Nephron progenitor cell (in vitro differentiated cells): Measurements from ENCODE around the gene RABL3.
"Not testable (repeated sequence)": the region's sequence is repeated elsewhere in the genome, so short reads cannot be mapped to it uniquely, and the experiment has no call there.

Source experiments
- DNase-seq: peaks from one replicate; pipeline ENCODE4 v3.0.0; 2021
- H3K27ac Mint-ChIP-seq: 2 replicates; pipeline ENCODE4 v1.8.0; 2021; ENCODE audit warnings: mild to moderate bottlenecking, moderate library complexity, mixed read lengths
- H3K27me3 Mint-ChIP-seq: 2 replicates; pipeline ENCODE4 v1.8.0; 2021; ENCODE audit warnings: mild to moderate bottlenecking, low read depth, mixed read lengths; ENCODE audit not compliant: poor library complexity
- H3K36me3 Mint-ChIP-seq: 2 replicates; pipeline ENCODE4 v1.8.0; 2021; ENCODE audit warnings: low read depth, mixed read lengths
- H3K4me1 Mint-ChIP-seq: 2 replicates; pipeline ENCODE4 v1.8.0; 2021; ENCODE audit warnings: mixed read lengths
- H3K4me3 Mint-ChIP-seq: 2 replicates; pipeline ENCODE4 v1.8.0; 2021; ENCODE audit warnings: mild to moderate bottlenecking, moderate library complexity, mixed read lengths
- H3K9me3 Mint-ChIP-seq: 2 replicates; pipeline ENCODE4 v1.8.0; 2021; ENCODE audit warnings: mild to moderate bottlenecking, moderate library complexity, mixed read lengths
- CTCF ChIP-seq: fragments of 200-600 bp; sonication (generic); IDR thresholded peaks from 2 replicates; pipeline ENCODE4 v1.5.0; 2021; ENCODE audit warnings: antibody characterized with exemption

RABL3 gene

GRCh38 chr3:120646771-120647432 is 95.4 kb downstream of the RABL3 start:
- Mint-ChIP-seq H3K27ac (no peak overlapping the region), H3K9me3 (no peaks in the 10 kb centered on the region), H3K4me1 (peaks cover 8% of the 10 kb centered on the region), H3K36me3 (no peaks in the 10 kb centered on the region), H3K4me3 (no peak overlapping the region), H3K27me3 (peaks cover 15% of the 10 kb centered on the region)
- no peak for TF ChIP-seq CTCF
- no peak for DNase-seq

- no peak for TF ChIP-seq CTCF
- H3K4me1 Mint-ChIP-seq, result peaks cover 8% of the 10 kb centered on the region
- DNase-seq, result no peak
- H3K4me3 Mint-ChIP-seq, result no peak overlapping the region
- no peaks in the 10 kb centered on the region for H3K9me3 Mint-ChIP-seq
- H3K36me3 Mint-ChIP-seq, result no peaks in the 10 kb centered on the region
- H3K27me3 Mint-ChIP-seq, result peaks cover 10% of the 10 kb centered on the region
- H3K27ac Mint-ChIP-seq, result peak overlapping the region; percentile 75
Measured at GRCh38 chr3:120645083-120645845, 97.1 kb downstream of the RABL3 start.

GRCh38 chr3:120642368-120642948 is 99.9 kb downstream of the RABL3 start:
- peaks cover 4% of the 10 kb centered on the region for H3K27me3 Mint-ChIP-seq
- H3K27ac Mint-ChIP-seq, result no peak overlapping the region
- peaks cover 11% of the 10 kb centered on the region for H3K4me1 Mint-ChIP-seq
- no peak overlapping the region for H3K4me3 Mint-ChIP-seq
- TF ChIP-seq CTCF, result no peak
- no peaks in the 10 kb centered on the region for H3K9me3 Mint-ChIP-seq
- H3K36me3 Mint-ChIP-seq, result no peaks in the 10 kb centered on the region
- DNase-seq, result no peak

- peaks cover 13% of the 10 kb centered on the region for H3K4me1 Mint-ChIP-seq
- no peaks in the 10 kb centered on the region for H3K36me3 Mint-ChIP-seq
- no peak overlapping the region for H3K27ac Mint-ChIP-seq
- H3K4me3 Mint-ChIP-seq, result no peak overlapping the region
- TF ChIP-seq CTCF, result no peak
- H3K9me3 Mint-ChIP-seq, result no peaks in the 10 kb centered on the region
- peaks cover 4% of the 10 kb centered on the region for H3K27me3 Mint-ChIP-seq
- no peak for DNase-seq
Measured at GRCh38 chr3:120641696-120642246, 100.5 kb downstream of the RABL3 start.

GRCh38 chr3:120640231-120640630 is 102.1 kb downstream of the RABL3 start:
- Mint-ChIP-seq H3K27me3 (peaks cover 4% of the 10 kb centered on the region), H3K36me3 (no peaks in the 10 kb centered on the region), H3K4me1 (peaks cover 13% of the 10 kb centered on the region), H3K27ac (no peak overlapping the region), H3K9me3 (no peaks in the 10 kb centered on the region), H3K4me3 (no peak overlapping the region)
- TF ChIP-seq CTCF, result no peak
- no peak for DNase-seq

GRCh38 chr3:120638820-120639219 is 103.5 kb downstream of the RABL3 start:
- not testable (repeated sequence) for H3K27me3 Mint-ChIP-seq, H3K4me1 Mint-ChIP-seq, H3K9me3 Mint-ChIP-seq, DNase-seq, H3K36me3 Mint-ChIP-seq, H3K4me3 Mint-ChIP-seq, H3K27ac Mint-ChIP-seq
